Renal pelvis (tissue), 4 donors: ENCODE data around the gene ARL5A. TPM values are rescaled to one million over a fixed set of nuclear protein-coding genes. Genes with fewer than 3 reads are reported as not detected.
"Not testable (repeated sequence)": the region's sequence is repeated elsewhere in the genome, so short reads cannot be mapped to it uniquely, and the experiment has no call there.

Source experiments
- DNase-seq: peaks from one replicate; pipeline ENCODE4 v3.0.0-alpha.2; 2013
- polyA plus RNA-seq, 3 donors: library from polyadenylated mRNA; unstranded; fragments of 120-200 nt; gene quantifications; one replicate each; pipeline ENCODE4 v1.2.1, GENCODE V29; 2013; ENCODE audit not compliant: insufficient read length in 3 of 3

ARL5A gene
- polyA plus RNA-seq, 3 donors = 35.2 to 38.4 (median 37.3) TPM

- DNase-seq = no peak
Measured at GRCh38 chr2:151805343-151805742, 22.9 kb downstream of the ARL5A start.

GRCh38 chr2:151803811-151804210, 24.4 kb downstream of the ARL5A start:
- DNase-seq = no peak

- no peak for DNase-seq
Measured at GRCh38 chr2:151802315-151802714, 25.9 kb downstream of the ARL5A start.

- no peak for DNase-seq
Measured at GRCh38 chr2:151799886-151800292, 28.3 kb downstream of the ARL5A start.

GRCh38 chr2:151796774-151797173, 31.4 kb downstream of the ARL5A start:
- DNase-seq = no peak

- no peak for DNase-seq
Measured at GRCh38 chr2:151795646-151796240, 32.5 kb downstream of the ARL5A start.

GRCh38 chr2:151794422-151794821, 33.8 kb downstream of the ARL5A start:
- DNase-seq = not testable (repeated sequence)

- no peak for DNase-seq
Measured at GRCh38 chr2:151793123-151793522, 35.1 kb downstream of the ARL5A start.

GRCh38 chr2:151792589-151792988, 35.6 kb downstream of the ARL5A start:
- DNase-seq = no peak

DNA sequence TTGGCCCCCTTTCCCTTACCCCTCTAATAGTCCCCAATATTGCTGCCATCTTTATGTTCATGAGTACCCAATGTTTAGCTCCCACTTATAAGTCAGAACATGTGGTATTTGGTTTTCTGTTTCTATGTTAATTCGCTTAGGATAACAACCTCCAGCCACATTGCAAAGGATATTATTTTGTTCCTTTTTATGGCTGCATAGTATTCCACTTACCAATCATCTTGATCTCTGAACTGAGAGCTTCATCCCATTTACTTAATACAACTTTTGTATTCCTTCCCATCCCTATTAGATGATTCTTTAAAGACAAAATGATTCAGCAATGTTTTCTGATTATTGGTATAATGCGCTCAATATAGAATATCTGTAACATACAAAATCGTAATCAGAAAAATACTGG, 36.7 kb downstream of the ARL5A start:
- DNase-seq = no peak

- no peak for DNase-seq
Measured at GRCh38 chr2:151790689-151791088, 37.5 kb downstream of the ARL5A start.

DNA sequence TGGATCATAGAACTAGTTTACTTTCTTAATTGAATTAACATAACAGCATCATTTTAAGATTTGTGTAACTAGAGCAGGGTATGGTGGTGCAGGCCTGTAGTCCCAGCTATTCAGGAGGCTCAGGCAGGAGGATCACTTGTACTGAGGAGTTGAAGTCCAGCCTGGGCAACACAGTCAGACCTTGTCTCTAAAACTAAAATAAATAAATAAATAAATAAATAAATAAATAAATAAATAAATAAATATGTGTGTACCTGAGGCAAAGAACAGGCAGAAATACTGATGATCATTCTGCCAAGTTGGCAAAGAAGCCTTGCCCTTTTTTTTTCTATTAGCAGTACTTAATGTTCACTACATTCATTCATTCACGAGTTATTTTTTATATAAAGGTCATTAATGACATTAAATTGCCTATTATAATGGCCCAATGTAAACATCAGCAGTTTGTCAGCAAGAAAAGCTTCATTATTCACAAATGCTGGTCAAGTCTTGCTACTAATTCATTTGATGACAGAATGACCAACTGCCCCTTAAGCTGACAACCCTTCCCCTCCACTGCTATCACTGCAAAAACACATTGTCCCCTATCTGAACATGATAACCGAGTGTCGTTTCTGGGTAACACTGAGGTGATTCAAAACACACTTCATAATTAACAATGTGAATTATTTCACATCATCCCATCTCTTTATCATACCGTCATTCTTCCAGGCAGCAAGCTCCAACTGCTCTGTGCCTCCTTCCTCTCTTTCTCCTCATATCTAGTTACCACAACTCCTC, 39.0 kb downstream of the ARL5A start:
- DNase-seq = no peak

DNA sequence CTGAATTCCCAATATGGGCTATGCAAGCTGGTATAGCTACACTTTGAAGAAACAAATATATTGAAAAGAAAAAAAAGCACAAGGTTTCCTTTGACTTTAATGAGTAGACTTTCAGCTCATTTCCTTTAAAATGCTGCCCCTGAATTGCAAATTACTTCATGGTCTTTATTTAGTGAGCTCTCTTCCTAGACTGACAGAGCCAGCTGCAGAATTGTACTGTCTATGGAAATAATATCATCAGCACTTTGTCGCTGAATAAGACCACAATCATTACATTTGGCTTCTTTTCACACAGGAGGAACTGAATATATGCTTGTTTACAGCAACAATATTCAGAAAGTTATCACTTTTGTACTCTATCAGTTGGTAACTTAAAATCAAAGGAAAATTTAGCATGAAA, 41.7 kb downstream of the ARL5A start:
- DNase-seq = no peak

DNA sequence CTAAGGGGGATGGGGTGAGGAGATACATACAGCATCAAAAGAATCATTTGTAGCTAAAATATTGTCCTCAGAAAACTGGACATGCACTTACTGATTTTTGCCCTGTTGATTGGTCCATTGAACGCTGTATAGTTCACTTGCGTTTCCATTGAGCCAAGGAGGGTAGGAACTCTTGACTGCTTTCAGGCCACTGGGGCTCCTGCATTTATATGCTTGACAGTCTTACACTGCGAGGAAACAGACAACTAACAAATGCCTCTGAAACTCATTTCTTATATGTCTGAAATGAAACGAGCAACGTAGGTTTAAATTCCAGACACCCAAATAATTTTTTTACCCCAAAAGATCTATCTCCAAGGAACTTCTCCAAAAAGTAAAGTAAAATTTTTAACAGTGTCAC, 42.1 kb downstream of the ARL5A start:
- no peak for DNase-seq

- DNase-seq = no peak
Measured at GRCh38 chr2:151783133-151783520, 45.1 kb downstream of the ARL5A start.

DNA sequence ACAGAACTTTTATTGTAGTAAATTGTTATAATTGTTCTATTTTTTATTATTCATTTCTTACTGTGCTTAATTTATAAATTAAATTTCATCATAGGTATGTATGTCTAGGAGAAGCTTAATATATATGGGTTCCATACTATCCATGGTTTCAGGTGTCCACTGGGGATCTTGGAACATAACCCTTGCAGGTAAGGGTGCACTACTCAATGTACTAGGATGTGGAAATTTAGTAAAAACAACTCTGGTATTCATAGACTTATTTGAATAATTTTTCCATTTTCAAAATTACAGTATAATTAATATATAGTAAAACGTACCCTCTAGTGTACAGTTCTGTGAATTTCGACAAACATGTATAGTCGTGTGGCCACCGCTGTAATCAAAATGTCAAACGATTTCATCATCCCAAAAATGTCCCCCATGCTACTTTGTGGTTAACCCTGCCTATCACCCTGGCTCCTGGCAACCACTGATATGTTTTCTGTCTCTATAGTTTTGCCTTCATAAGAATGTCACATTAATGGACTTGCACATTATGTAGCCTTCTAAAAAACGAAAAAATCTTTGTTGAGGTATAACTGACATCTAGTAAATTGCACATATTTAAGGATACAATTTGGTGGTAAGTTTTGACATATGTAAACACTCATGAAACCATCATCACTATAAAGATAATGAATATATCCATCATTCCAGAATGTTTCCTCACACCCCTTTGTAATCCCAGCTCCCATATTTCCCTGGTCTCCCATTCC, 45.7 kb downstream of the ARL5A start:
- DNase-seq = no peak

DNA sequence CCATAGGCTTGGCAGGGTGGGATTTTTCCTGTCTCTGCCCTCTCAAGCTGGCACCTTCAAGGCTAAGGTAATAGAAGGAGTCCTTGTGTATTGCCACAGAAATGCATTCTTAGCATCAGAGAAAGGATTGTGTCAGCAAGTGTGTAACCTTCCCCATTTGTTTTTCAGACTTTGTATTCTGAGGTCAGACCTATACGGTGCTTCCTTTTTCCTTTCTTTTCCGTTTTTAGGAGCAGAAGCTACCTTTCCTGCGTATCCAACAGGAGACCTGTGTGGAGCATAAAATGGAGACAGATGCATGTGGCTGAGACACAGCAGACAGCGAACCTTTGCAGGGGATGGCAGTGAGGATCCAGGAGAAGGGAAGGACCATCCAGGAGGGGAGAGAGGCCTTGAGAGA, 46.6 kb downstream of the ARL5A start:
- no peak for DNase-seq

DNA sequence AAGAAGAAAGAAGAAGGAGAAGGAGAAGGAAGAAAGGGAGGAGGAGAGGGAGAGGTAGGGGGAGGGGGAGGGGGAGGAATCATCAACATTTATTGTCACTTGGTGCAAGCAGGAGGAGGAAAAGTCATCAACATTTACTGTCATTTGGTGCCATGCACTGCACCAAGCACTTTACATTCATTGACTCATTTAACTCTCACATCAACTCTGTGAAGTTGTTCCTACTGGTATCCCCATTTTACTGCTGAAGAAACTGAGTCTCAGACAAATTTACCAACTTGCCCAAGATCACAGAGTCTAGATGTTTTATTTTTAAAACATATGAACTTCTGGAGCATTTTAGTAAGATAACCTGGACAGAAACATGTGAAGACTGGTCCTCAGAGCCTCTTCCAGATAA, 47.3 kb downstream of the ARL5A start:
- DNase-seq = no peak

GRCh38 chr2:151777935-151778334, 50.3 kb downstream of the ARL5A start:
- no peak for DNase-seq

DNA sequence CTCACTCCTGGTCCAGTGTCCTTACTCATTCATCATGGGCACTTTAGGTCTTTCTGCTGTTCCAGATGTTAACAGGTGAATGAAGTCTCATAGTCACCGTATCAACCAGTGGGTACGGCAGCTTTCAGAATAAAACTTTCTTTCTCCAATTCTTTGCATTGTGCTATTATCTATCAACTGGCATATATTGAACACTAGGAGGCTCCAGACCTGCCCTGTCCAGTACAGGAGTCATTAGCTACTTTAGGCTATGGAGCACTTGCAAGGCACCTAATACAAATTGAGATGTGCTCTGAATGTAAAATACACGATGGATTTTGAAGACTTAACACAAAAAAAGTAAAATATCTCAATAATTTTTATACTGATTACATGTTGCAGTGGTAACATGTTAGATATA, 50.7 kb downstream of the ARL5A start:
- no peak for DNase-seq

GRCh38 chr2:151776367-151776766, 51.9 kb downstream of the ARL5A start:
- DNase-seq = no peak

DNA sequence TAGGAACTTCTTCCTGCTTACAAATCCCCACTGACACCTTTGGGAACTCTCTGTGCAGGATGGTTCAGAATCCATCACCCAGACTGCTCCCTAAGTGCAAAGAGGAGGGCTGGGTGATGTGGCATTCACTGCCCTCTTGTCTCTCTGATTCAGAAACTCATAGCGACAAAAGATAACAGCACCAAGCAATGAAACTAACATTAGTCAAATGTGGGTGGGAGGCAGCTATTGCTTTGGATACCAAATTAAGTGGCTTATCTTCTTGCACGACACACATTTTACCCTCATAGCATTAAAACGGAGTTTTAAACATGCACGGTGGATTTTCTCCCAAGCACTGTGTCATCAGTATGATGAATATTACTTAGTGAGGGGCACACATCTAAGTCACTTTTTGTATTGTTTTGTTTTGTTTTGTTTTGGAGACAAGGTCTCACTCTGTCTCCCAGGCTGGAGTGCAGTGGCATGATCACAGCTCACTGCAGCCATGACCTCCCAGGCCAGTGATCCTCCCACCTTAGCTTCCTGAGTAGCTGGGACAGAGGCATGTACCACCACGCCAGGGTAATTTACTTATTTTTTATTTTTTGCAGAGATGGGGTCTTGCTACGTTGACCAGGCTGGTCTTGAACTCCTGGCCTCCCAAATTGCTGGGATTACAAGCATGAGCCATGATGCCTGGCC, 53.0 kb downstream of the ARL5A start:
- DNase-seq = no peak

DNA sequence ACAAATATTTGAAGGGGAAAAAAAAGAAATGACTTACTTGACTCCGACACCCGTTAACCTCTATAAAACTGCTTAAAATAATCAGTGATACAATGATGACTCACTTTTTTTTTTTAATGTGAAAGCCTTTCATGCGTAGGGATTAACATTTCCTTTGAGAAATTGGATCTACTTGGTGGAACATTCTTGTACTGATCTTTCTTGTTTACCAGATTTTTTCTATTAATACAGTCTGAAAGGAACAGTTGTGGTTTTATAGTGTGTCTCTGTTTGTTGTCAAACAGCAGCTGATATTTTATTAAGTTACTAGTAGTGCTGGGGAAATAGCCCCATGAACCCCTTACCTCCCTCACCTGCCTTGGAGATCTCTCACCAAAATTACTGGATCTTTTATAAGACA, 53.7 kb downstream of the ARL5A start:
- no peak for DNase-seq
